NCI-H2171 treated with DMSO at 0.1 percent for 48 hours (cell line): Measurements from ENCODE around the gene MZT2A.
A peak's percentile ranks its signal among the peaks of the same experiment; 100 is the strongest.
"Not testable (repeated sequence)": the region's sequence is repeated elsewhere in the genome, so short reads cannot be mapped to it uniquely, and the experiment has no call there.

Experiments used
- DNase-seq: peaks from one replicate; lab custom pipeline; 2025; lab: John Stamatoyannopoulos, UW

The MZT2A gene, protein sequence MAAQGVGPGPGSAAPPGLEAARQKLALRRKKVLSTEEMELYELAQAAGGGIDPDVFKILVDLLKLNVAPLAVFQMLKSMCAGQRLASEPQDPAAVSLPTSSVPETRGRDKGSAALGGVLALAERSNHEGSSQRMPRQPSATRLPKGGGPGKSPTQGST

DNA sequence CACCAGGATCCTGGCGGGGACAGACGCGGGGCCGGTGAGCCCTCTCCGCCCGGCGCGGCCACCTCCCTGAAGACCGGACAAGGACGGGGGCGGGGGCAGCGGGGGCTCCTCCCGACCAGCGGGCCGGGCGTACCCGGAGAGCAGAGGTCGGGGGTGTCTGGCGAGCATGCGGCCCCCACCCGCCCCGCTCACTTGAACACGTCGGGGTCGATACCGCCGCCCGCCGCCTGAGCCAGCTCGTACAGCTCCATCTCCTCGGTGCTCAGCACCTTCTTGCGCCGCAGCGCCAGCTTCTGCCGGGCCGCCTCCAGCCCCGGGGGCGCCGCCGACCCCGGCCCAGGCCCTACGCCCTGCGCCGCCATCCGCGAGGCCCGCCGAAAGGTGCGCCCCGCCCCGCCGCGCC lies at the start of gene MZT2A:
MZT2A (minus strand) TSS at position 383 of the 403 bp plus-strand sequence; CDS start at position 362, 21 bp downstream.
- not testable (repeated sequence) for DNase-seq

DNA sequence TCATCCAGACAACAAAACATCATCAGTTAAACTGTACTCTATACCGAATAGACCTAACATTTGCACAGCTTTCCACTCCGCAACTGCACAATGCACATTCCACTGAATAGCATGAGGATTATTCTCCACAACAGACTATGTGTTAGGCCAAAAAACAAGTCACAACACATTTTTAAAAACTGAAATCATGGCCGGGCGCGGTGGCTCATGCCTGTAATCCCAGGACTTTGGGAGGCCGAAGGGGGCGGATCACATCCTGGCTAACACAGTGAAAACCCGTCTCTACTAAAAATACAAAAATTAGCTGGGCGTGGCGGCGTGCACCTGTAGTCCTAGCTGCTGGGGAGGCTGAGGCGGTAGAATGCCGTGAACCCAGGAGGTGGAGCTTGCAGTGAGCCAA lies 46.7 kb upstream of the MZT2A start:
- DNase-seq, result not testable (repeated sequence)

DNA sequence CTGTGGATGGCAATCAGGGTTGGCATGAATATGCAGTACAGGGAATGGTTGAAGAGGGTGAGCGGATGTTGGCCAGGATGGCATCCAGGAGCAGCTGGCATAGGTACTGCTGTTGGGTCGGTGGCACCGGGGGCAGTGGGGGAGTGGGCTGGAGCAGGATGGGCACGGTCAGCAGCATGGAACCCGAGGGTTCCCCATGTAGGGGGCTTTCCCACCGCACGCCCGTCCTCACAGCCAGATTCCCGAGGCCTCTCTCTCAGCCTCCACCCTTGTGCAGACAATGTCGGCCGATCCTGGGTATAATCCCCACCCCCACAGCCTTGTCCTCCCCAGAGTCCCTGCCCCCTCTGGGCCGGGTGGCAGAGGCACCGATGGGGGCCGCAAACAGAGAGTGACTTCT lies 44.6 kb upstream of the MZT2A start:
- DNase-seq, result not testable (repeated sequence)

DNA sequence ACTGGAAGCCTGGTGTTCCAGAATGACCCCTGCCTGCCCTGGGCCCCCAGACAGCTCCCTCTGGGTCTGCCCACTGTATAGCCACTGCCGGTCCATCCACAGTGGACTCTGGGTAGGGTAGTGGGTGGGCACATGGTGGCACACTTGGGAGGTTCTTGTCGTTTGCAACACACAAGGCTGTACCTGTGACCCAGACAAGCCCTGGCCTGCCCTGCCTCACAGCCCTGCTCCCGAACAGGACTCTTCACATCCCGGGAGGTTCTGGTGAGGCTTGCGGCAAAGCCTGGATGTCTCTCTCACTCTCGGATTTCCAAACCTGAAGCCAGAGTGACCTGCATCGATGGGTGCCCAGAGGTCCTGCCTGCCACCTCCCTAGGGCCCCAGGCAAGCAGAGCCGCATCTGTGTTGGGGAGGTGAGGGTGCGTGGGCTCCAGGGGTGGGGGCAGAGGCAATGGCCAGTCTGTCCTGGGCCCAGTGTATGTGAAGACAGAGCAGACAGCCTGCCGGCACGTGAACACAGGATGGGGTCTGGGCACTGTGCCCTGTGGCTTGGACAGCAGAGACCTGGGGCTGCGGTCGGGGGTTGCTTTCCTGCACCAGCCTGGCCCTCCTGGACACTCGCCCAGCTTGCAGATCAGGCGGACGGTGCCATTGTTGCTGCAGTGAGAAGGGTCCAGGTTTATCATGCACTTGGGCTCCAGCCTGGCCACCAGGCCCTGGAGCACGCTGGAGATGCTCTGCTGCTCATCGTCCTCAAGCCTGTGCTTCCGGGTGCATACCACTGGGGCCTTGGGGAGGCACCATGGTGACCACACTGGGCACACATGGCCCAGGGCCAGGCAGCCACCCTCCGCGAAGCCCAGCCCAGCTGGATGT lies 44.0 kb upstream of the MZT2A start:
- not testable (repeated sequence) for DNase-seq

DNA sequence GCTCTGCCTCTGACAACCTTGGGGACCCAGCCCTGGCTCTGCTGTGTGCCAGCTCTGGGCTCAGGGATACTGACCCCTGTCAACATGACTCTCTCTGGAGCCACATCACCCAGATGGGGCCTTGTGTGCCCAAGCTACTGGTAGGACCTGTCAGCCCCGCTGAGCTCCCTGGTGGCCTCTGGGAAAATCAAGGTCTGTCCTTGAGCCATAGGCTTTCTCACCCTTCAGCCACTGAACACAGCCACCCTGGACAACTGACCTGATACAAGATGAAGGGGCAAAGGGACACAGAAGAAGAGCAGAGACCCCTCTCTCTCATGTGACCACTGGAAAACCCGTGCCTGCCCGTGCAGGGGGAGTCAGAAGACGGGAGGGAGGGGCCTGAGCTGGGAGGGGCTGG lies 43.3 kb upstream of the MZT2A start:
- DNase-seq, result no peak

DNA sequence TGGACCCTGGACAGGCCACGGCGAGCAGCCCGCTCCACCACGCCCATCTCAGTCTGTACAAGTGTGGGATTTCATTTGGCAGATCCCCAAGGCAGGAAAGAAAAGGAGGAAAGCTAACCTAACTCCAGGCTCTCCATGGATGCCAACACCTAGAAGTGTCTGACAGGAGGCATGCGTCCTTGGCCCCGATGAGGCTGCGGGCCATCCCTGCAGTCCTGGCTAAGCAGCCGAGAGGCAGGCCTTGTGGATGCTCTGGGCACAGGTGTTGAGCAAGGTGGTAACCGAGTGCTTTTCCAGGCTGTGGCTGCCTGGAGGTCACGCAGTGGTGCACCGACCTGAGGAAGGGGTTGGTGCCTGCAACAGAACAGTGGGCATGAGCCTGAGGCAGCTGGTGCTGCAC lies 42.8 kb upstream of the MZT2A start:
- DNase-seq, result not testable (repeated sequence)

DNA sequence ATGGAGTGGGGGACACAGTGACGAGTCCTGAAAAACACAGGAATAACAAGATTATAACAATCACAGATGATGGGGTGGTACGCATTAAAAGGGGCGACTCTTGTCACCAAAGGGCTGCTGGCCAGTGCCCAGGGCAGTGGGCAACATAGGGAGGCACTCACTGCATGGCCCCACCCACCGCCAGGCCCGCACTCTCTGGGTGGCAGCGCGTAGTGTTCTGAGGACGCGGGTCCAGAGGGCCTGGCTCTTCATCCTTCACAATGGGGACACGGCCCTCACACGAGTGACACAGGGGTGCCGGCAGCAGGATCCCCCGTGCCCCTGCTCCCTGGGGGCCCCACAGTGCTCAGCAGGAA lies 42.1 kb upstream of the MZT2A start:
- not testable (repeated sequence) for DNase-seq

DNA sequence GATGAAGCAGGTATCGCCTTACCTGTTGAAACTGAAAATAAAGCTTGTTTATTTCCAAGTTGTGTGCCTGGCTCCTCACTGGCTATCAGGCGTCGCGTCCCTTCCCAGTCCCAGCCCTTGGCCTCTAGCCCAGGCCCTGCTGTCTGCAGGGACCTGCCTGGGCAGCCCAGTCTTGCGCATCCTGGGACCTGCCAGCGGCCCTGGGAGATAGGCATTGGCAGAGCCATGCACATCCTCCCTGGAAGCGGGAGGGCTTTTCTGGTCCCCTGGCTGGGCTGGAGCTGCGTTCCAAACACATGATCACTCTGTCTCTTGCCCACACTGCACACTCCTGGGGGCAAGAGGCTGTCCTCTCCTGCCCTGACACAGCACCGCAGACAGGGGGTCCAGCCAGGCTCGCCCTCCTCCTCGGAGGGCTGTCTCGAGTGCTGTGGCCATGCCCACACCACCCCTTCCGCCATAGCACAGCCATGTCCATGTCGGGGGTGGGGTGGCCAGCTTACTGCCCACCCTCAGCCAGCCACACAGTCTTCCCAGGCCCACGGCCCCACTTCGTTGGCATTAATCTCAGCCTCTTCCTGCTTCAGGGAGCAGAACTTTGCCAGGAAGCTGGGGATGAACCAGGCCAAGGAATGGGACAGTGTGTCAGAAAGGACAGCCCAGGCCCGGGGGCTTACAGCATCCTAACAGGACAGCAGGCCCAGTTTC lies 41.6 kb upstream of the MZT2A start:
- DNase-seq, result peak; percentile 31

DNA sequence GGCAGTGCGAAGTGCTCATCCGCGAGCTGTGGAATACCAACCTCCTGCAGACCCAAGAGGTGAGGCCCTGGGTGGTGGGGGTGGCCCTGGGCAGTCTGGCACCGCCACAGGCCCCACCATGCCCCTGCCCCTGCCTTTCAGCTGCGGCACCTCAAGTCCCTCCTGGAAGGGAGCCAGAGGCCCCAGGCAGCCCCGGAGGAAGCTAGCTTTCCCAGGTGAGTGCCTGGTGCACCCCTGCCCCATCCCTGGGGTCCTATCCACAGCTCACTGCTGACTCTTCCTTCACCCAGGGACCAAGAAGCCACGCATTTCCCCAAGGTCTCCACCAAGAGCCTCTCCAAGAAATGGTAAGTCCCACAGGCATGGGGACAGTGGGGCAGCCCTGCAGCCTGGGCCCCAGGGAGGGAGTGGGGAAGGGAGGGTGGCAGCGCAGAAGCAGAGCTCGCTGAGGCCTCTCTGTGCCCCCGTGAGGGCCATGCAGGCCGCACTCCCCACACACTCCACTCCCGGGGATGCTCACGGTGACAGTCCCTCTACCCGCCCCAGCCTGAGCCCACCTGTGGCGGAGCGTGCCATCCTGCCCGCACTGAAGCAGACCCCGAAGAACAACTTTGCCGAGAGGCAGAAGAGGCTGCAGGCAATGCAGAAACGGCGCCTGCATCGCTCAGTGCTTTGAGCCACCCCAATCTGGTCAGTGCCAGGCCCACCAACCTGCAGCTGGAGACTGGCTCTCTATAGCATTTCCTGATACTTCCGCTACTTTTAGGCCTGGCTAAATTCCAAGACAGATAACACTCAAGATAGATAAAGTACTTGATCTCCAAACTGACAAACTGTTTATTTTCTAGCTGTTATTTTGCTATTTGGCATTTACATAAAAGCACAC lies 40.8 kb upstream of the MZT2A start:
- DNase-seq, result peak; percentile 31

DNA sequence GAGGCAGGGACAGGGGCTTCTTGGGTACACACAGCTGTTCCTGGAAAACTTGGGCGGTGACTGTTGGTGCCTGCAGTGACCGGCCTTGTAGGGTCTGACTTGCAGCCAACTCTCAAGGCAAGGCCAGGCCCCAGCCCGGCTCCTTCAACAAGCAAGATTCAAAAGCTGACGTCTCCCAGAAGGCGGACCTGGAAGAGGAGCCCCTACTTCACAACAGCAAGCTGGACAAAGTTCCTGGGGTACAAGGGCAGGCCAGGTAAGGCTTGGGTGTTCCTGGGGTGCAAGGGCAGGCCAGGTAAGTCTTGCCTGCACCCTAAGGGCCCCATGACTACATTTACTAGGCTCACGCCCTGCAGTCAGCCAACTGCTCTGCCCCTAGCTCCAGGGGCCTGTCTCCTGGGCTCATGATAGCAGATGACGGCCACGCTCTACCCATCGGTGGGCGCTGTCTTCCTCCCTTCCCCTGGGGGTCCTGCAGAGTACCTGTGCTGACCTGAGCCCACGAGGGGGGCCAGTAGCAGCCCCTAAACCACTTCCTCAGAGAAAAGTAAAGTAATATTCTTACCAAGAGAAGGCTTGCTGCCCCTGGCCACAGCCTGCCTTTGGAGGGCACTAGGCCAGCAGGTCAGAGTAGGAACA lies 39.5 kb upstream of the MZT2A start:
- not testable (repeated sequence) for DNase-seq

DNA sequence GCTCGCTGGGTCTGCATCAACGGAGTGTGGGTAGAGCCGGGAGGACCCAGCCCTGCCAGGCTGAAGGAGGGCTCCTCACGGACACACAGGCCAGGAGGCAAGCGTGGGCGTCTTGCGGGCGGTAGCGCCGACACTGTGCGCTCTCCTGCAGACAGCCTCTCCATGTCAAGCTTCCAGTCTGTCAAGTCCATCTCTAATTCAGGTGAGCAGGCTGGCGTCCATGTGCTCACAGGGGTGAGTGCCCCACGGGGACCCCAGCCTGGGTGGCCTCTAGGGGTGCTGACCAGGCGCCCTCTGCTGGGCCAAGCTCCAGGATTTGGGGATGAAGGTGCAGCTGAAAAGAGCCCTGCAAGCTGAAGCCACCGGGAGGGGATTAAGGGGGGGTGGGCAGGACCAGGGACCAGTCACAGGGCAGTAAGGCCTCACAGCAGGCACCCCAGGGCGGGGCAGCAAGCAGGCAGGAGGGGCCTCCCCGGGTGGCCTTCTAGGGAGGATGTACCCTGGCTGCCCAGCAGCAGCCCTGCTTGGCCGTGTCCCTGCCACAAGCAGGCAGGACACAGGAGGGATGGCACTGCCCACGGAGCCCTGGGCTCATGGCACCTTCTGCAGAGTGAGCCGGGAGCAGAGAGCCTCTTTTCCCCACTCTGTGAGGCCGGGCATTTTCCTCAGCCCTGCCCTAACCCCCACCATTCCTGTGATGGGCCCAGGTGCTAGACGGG lies 38.6 kb upstream of the MZT2A start:
- not testable (repeated sequence) for DNase-seq

DNA sequence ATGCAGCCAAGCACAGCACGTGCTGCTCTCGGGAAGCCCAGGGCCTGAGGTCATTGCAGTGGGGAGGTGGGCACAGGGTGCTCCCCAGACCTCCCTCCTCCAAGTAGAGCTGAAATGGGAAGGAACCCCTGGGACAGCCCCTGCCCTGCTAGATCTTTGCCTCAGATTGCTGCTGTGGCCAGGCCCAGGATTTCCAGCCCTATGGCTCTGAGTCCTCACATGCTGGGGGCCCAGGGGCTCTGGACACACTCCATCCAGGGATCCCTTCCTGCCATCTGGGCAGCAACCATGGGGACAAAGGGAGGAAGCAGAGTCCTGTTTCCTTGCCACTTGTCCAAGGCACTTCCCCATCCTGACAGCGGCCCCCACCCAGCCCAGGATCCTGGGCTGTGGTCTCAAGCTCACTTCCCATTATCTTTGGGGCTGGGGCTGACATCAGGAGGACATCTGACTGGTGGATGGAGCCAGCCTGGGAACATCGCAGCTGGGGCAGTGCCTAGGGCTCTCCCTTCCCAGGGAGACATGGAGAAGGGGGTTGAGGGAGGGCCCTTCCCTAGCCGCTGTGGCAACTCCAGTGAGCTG lies 37.8 kb upstream of the MZT2A start:
- not testable (repeated sequence) for DNase-seq

DNA sequence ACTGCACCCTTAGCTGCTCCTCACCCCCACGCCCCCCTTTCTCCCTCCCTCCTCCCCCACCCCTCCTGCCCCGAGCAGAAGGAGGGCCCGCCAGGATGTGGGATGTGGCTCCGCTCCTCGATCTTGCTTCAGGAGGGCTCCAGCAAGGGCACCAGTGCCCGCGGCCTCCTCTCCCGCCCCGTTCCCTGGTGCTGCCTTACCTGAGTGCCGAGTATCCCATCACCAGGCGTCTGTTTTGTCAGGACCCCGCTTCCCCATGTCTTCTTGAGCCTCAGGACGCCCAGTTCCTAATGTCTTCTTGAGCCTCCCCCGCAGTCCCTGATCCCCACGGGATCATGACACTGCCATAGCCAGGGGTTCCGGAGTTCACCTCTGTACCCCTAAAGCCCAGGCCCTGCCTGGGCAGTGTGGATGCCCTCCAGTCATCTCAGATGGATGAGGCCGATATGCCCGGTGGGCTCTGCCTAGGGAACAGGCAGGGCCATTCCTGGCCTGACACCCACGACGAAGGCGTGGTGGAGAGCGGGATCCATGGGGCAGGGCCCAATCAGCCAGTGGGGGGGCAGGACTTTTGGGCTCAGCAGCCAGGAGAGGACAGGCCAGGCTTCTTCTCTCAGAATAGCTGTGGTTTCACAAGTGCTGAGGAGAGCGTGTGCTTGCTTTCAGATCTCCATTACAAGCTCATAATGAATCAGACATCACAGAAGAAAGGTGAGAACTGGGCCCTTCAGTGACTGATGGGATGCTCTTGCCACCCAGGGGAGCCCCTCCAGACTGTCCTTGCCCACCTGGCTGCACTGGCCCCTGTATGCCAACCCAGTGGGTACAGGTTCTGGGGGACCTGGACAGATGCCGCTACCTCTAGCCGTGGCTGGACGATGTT lies 37.0 kb upstream of the MZT2A start:
- DNase-seq, result not testable (repeated sequence)

DNA sequence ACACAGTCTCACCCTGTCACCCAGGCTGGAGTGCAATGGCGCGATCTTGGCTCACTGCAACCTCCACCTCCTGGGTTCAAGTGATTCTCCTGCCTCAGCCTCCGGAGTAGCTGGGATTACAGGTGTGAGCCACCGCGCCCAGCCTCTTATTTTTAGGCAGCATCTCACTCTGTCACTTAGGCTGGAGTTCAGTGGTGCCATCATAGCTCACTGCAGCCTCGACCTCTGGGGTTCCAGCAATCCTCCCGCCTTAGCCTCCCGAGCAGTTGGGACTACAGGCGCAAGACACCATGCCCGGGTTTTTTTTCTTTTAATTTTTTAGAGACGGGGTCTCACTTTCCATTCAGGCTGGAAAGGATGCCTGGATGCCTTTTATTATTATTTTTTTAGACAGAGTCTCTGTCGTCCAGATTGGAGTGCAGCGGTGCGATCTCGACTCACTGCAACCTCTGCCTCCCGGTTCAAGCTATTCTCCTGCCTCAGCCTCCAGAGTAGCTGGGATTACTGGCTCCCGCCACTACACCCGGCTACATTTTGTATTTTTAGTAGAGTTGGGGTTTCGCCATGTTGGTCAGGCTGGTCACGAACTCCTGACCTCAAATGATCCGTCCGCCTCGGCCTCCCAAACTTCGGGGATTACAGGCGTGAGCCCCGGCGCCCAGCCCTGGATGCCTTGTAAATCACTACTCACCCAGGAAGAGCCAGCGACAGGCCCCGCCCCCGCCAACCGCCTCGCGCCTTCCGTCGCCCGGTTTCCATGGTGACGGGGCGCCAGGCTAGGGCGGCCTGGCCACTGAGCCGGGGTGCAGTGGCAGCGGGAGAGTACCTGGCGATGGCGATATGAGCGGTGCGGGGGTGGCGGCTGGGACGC lies 35.2 kb upstream of the MZT2A start, which contains the start of gene CCDC74A:
CCDC74A (plus strand) TSS at position 758 of the 871 bp plus-strand sequence; CDS start at position 841, 83 bp downstream.
- peak; percentile 74 for DNase-seq

DNA sequence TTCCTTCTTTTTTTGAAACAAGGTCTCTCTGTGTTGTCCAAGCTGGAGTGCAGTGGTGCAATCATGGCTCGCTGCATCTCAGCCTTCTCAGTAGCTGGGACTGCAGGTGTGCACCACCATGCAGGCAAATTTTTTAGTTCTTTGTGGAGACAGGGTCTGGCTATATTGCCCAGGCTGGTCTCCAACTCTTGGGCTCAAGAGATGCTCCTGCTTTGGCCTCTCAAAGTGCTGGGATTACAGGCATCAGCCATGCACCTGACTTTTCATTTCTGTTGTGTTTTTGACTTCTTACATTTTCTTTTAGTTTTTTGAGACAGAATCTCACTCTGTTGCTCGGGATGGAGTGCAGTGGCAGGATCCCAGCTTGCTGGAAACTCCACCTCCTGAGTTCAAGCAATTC lies 33.1 kb upstream of the MZT2A start:
- not testable (repeated sequence) for DNase-seq

DNA sequence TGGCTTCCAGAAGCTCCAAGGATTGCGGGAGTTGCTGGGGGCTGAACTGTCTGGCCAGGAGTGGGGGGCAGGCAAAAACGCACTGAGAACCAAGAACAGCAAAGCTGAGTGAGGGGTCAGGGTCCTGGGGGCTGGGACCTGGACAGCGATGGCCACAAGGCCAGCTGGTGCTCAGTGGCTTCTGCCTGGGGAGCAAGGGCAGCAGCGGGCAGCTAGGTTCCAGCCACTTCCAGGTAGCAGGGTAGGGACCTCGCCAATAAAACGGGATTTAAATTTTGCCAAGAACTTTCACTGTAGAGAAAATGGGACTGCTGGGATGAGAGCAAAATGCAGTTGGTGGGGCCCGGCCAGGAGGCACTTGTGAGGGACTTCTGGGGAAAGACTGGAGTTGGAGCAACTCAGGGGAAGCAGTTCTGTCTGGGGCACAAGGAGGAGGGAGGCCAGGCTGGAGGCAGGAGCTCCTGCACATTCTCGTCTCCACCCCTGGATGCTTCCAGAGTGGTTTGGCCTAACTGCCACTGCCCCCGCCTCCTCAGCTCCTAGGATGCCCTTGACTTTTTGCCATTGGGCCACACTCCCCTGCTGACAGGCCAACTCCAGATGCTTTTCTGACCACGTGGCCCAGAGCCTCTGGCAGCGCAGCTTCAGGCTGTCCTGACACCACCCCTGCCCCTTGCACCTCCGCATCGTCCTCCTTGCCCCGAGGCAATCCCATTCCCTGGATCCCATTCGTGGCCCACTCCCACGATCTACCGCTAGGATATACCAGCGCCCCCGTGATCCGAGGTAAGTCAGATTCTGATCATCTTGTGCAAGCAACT lies 30.0 kb upstream of the MZT2A start:
- no peak for DNase-seq

DNA sequence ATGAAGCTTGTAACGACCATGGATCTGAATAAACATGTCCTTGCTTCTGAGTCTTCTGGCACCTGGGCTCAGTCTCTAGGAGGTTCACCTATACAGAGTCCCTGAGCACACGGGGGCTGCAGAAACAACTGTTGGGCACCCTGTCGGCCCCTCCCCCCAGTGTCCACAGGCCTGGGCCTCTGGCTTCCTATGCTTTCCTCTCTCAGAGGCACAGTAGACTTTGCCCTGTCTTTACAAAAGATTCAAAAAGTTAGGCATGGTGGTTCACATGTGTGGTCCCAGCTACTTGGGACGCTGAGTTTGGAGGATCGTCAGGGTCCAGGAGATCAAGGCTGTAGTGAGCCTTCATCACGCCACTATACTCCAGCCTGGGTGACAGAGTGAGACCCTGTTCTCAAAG lies 29.3 kb upstream of the MZT2A start:
- DNase-seq, result not testable (repeated sequence)
